GM13977 (cell line): Measurements from ENCODE around the gene STAG1.
"Not testable (repeated sequence)": the region's sequence is repeated elsewhere in the genome, so short reads cannot be mapped to it uniquely, and the experiment has no call there.

Source experiments
- DNase-seq: peaks from one replicate; pipeline ENCODE4 v3.0.0; 2012; ENCODE audit warnings: low spot score
- CTCF ChIP-seq: IDR thresholded peaks from 2 replicates; pipeline ENCODE4 v1.5.1; 2012; ENCODE audit warnings: mild to moderate bottlenecking, control low read depth; ENCODE audit not compliant: insufficient read depth; ENCODE audit errors: extremely low read depth, missing control alignments
- in situ Hi-C: fragments of 300-500 bp; cut with MboI; formaldehyde crosslinking; loops from one replicate; pipeline ENCODE4 v1.12.0; 2022; ENCODE audit warnings: low sequenced_read_pairs, low pct_unique_long_range_greater_than_20kb, mixed read lengths, inconsistent platforms; ENCODE audit not compliant: unreplicated experiment

Gene STAG1

DNA sequence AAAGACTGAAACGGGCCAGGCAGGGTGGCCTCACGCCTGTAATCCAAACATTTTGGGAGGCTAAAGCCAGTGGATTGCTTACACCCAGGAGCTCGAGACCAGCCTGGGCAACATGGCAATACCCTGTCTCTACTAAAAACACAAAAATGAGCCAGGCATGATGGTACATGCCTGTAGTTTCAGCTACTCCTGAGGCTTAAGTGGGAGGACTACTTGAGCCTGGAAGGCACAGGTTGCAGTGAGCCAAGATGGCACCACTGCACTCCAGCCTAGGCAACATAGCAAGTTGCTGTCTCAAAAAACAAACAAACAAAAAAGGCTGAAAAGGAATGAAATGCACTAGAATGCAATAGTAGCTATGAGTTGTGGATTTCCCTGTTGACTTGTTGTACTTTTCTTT lies 94.7 kb downstream of the STAG1 start:
- no peak for TF ChIP-seq CTCF
- in situ Hi-C loops: no loop called here
- no peak for DNase-seq

- no peak for DNase-seq
- TF ChIP-seq CTCF: no peak
- in situ Hi-C loops: no loop called here
Observed at GRCh38 chr3:136653628-136654027, 98.5 kb downstream of the STAG1 start.

- in situ Hi-C loops: no loop called here
- TF ChIP-seq CTCF: no peak
- no peak for DNase-seq
Observed at GRCh38 chr3:136651581-136651980, 100.6 kb downstream of the STAG1 start.

DNA sequence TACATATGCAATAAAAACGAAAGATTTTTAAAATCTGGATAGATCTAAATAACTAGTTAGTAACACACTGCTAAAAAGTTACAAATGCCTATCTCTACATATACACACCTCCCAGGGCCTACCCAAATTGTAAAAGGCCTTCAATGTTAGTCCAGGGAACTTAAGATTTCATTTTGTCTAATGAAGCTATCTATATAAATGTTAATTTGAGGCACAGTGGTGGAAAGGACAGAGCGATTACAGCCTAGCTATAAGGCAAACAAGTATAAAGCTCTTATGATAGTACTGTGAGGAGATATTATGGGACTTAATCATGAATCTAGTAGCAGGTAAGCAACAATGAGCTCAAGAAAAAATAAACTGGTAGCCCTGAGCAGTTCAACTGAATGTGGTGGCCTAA lies 101.7 kb downstream of the STAG1 start:
- no peak for TF ChIP-seq CTCF
- DNase-seq: no peak
- in situ Hi-C loops: no loop called here

DNA sequence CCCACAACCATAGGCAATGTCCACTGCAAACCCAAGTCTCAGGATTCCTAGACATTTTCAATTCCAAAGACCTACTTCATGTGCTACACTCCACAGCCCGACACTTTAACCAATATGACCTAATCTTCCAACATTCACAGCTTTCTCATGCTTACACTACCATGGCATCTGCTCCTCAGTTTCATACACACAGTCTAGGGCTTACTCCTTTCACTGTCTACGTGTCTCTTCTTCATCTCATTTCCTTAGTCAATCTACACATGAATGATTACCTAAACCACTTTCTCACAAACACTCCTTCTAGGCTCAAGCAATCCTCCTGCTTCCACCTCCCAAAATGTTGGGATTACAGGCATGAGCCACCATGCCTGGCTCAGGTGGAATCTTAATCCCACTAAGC lies 106.3 kb downstream of the STAG1 start:
- in situ Hi-C loops: no loop called here
- no peak for DNase-seq
- no peak for TF ChIP-seq CTCF

- in situ Hi-C loops: no loop called here
- no peak for DNase-seq
- no peak for TF ChIP-seq CTCF
Observed at GRCh38 chr3:136644212-136644611, 108.0 kb downstream of the STAG1 start.

DNA sequence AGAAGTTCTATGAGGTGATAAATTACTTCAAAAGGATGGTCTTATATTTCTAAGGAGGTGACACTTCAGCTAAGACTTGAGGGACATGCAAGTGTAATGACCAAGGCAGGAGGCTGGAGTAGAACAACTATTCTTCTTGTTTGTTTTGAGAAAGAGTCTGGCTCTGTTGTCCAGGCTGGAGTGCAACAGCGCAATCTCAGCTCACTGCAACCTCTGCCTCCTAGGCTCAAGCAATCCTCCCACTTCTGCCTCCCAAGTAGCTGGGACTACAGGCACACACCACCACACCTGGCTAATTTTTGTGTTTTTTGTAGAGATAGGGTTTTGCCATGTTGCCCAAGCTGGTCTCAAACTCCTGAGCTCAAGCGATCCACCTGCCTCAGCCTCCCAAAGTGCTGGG lies 108.8 kb downstream of the STAG1 start:
- in situ Hi-C loops, DNase-seq: not testable (repeated sequence)
